B cell (primary cell): ENCODE data around the gene ZFYVE9.

Source experiments
- EZH2 ChIP-seq: IDR thresholded peaks from 2 replicates; pipeline ENCODE4 v1.6.1; 2012; ENCODE audit warnings: borderline replicate concordance, low read depth, mild to moderate bottlenecking, moderate library complexity, low read length; ENCODE audit not compliant: insufficient read depth, poor library complexity, severe bottlenecking
- TF ChIP-seq, protein P1 (sequence below): fragments of 200-600 bp; IDR thresholded peaks from one replicate; pipeline ENCODE4 v1.8.0; 2022; ENCODE audit warnings: antibody characterized with exemption, mild to moderate bottlenecking

- TF ChIP-seq, protein P1, sequence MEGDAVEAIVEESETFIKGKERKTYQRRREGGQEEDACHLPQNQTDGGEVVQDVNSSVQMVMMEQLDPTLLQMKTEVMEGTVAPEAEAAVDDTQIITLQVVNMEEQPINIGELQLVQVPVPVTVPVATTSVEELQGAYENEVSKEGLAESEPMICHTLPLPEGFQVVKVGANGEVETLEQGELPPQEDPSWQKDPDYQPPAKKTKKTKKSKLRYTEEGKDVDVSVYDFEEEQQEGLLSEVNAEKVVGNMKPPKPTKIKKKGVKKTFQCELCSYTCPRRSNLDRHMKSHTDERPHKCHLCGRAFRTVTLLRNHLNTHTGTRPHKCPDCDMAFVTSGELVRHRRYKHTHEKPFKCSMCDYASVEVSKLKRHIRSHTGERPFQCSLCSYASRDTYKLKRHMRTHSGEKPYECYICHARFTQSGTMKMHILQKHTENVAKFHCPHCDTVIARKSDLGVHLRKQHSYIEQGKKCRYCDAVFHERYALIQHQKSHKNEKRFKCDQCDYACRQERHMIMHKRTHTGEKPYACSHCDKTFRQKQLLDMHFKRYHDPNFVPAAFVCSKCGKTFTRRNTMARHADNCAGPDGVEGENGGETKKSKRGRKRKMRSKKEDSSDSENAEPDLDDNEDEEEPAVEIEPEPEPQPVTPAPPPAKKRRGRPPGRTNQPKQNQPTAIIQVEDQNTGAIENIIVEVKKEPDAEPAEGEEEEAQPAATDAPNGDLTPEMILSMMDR: no peak
- no peak for TF ChIP-seq EZH2
These were observed 107.9 kb downstream of the ZFYVE9 start for GRCh38 chr1:52249831-52250230.
